Measurements from ENCODE around the gene SLC4A9. TPM values are rescaled to one million over a fixed set of nuclear protein-coding genes. Genes with fewer than 3 reads are reported as not detected.

The SLC4A9 gene
- total RNA-seq, 2 donors from 2014 or later, result 0.79 to 1.4 TPM

GRCh38 chr5:140312067-140312790 lies 47.8 kb upstream of the SLC4A9 start:
- TF ChIP-seq CTCF (conservative IDR thresholded peaks at IDR 0.05), result no peak
- Mint-ChIP-seq H3K27me3 (ENCODE audit: insufficient read depth) (no peaks in the 10 kb centered on the region), H3K4me3 (no peak overlapping the region), H3K36me3 (ENCODE audit: low read depth) (no peaks in the 10 kb centered on the region), H3K9me3 (no peaks in the 10 kb centered on the region), H3K27ac (peak overlapping the region; percentile 58), H3K4me1 (peaks cover 18% of the 10 kb centered on the region)
- Histone ChIP-seq H3K27me3 (ENCODE audit: control insufficient read depth, insufficient read depth, low read length, poor library complexity, severe bottlenecking) (no peaks in the 10 kb centered on the region), H3K4me3 (ENCODE audit: low read length) (no peak overlapping the region), H3K9ac (ENCODE audit: extremely low read depth, low read length, poor library complexity, severe bottlenecking) (no peak overlapping the region), H3K36me3 (ENCODE audit: control insufficient read depth, insufficient read depth, low read length) (no peaks in the 10 kb centered on the region), H3K4me1 (ENCODE audit: control insufficient read depth, insufficient read depth, low read length) (peaks cover 6% of the 10 kb centered on the region), H3K27ac (ENCODE audit: low read depth, low read length) (no peak overlapping the region), H3K9me3 (ENCODE audit: control insufficient read depth, low read length) (no peaks in the 10 kb centered on the region)
- DNase-seq, result peak; percentile 72
- 41 to 48% methylated on average over 4 of the region's 4 CpGs for WGBS, 2 experiments (ENCODE audit: insufficient coverage in 1 of 2, insufficient read length in 1 of 2)

GRCh38 chr5:140312791-140313189 lies 47.2 kb upstream of the SLC4A9 start:
- no peaks in the 10 kb centered on the region for H3K27me3 ChIP-seq (ENCODE audit: control insufficient read depth, insufficient read depth, low read length, poor library complexity, severe bottlenecking)
- WGBS, 2 experiments (ENCODE audit: insufficient coverage in 1 of 2, insufficient read length in 1 of 2), result 88 to 94% methylated on average over 5 to 7 of the region's 7 CpGs
- no peak overlapping the region for H3K9ac ChIP-seq (ENCODE audit: extremely low read depth, low read length, poor library complexity, severe bottlenecking)
- DNase-seq, result no peak
- TF ChIP-seq CTCF (conservative IDR thresholded peaks at IDR 0.05), result no peak
- peaks cover 21% of the 10 kb centered on the region for H3K4me1 Mint-ChIP-seq
- H3K27me3 Mint-ChIP-seq (ENCODE audit: insufficient read depth), result no peaks in the 10 kb centered on the region
- H3K4me3 ChIP-seq (ENCODE audit: low read length), result no peak overlapping the region
- H3K4me1 ChIP-seq (ENCODE audit: control insufficient read depth, insufficient read depth, low read length), result peaks cover 6% of the 10 kb centered on the region
- H3K36me3 Mint-ChIP-seq (ENCODE audit: low read depth), result no peaks in the 10 kb centered on the region
- no peaks in the 10 kb centered on the region for H3K9me3 Mint-ChIP-seq
- no peak overlapping the region for H3K4me3 Mint-ChIP-seq
- H3K9me3 ChIP-seq (ENCODE audit: control insufficient read depth, low read length), result no peaks in the 10 kb centered on the region
- no peak overlapping the region for H3K27ac ChIP-seq (ENCODE audit: low read depth, low read length)
- no peaks in the 10 kb centered on the region for H3K36me3 ChIP-seq (ENCODE audit: control insufficient read depth, insufficient read depth, low read length)
- H3K27ac Mint-ChIP-seq, result no peak overlapping the region

GRCh38 chr5:140317859-140318258 lies 42.1 kb upstream of the SLC4A9 start:
- DNase-seq, result no peak
- Mint-ChIP-seq H3K27ac (no peak overlapping the region), H3K9me3 (no peaks in the 10 kb centered on the region), H3K27me3 (ENCODE audit: insufficient read depth) (no peaks in the 10 kb centered on the region), H3K36me3 (ENCODE audit: low read depth) (no peaks in the 10 kb centered on the region), H3K4me1 (peaks cover 20% of the 10 kb centered on the region), H3K4me3 (no peak overlapping the region)
- Histone ChIP-seq H3K36me3 (ENCODE audit: control insufficient read depth, insufficient read depth, low read length) (no peaks in the 10 kb centered on the region), H3K27me3 (ENCODE audit: control insufficient read depth, insufficient read depth, low read length, poor library complexity, severe bottlenecking) (no peaks in the 10 kb centered on the region), H3K9me3 (ENCODE audit: control insufficient read depth, low read length) (no peaks in the 10 kb centered on the region), H3K9ac (ENCODE audit: extremely low read depth, low read length, poor library complexity, severe bottlenecking) (no peak overlapping the region), H3K4me3 (ENCODE audit: low read length) (no peak overlapping the region), H3K4me1 (ENCODE audit: control insufficient read depth, insufficient read depth, low read length) (peaks cover 2% of the 10 kb centered on the region), H3K27ac (ENCODE audit: low read depth, low read length) (no peak overlapping the region)
- TF ChIP-seq CTCF (conservative IDR thresholded peaks at IDR 0.05), result no peak
- 86 to 89% methylated on average over 5 of the region's 5 CpGs for WGBS, 2 experiments (ENCODE audit: insufficient coverage in 1 of 2, insufficient read length in 1 of 2)
